ENCODE measurements around the gene HORMAD2. TPM values are rescaled to one million over a fixed set of nuclear protein-coding genes. Genes with fewer than 3 reads are reported as not detected.
"Not testable (repeated sequence)": the region's sequence is repeated elsewhere in the genome, so short reads cannot be mapped to it uniquely, and the experiment has no call there.

HORMAD2 gene
- total RNA-seq, 1 donor from 2014 or later, result not detected

DNA sequence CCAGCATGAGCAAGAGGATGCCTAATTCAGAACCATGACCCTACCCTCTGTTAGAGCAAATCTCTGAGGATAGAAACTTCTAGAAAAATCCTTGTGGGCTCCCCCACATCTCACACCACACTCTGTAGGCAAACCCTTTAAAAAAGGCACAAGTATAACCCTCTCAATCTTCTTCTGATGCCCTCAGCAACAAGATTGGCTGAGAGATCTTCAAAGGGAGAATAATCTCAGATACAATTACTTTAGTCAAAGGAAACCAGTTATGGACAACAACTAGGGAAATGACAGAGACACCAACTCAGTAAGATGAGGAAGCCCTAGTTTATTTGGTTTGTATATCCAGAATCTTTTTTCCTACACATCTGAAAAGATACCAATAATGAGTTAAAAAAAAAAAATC, 117.1 kb downstream of the HORMAD2 start:
- no peak overlapping the region for H3K4me3 Mint-ChIP-seq (ENCODE audit: unreplicated experiment)
- no peak overlapping the region for H3K27ac Mint-ChIP-seq (ENCODE audit: unreplicated experiment)
- H3K9me3 Mint-ChIP-seq (ENCODE audit: unreplicated experiment), result no peaks in the 10 kb centered on the region
- H3K4me1 Mint-ChIP-seq (ENCODE audit: low read depth, unreplicated experiment), result no peaks in the 10 kb centered on the region
- DNase-seq, result no peak
- TF ChIP-seq, protein P1, sequence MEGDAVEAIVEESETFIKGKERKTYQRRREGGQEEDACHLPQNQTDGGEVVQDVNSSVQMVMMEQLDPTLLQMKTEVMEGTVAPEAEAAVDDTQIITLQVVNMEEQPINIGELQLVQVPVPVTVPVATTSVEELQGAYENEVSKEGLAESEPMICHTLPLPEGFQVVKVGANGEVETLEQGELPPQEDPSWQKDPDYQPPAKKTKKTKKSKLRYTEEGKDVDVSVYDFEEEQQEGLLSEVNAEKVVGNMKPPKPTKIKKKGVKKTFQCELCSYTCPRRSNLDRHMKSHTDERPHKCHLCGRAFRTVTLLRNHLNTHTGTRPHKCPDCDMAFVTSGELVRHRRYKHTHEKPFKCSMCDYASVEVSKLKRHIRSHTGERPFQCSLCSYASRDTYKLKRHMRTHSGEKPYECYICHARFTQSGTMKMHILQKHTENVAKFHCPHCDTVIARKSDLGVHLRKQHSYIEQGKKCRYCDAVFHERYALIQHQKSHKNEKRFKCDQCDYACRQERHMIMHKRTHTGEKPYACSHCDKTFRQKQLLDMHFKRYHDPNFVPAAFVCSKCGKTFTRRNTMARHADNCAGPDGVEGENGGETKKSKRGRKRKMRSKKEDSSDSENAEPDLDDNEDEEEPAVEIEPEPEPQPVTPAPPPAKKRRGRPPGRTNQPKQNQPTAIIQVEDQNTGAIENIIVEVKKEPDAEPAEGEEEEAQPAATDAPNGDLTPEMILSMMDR (IDR thresholded peaks at IDR 0.05; ENCODE audit: partially characterized antibody, unreplicated experiment), result no peak
- H3K27me3 Mint-ChIP-seq (ENCODE audit: unreplicated experiment), result peaks cover 3% of the 10 kb centered on the region
- H3K36me3 Mint-ChIP-seq (ENCODE audit: unreplicated experiment), result peaks cover 4% of the 10 kb centered on the region

DNA sequence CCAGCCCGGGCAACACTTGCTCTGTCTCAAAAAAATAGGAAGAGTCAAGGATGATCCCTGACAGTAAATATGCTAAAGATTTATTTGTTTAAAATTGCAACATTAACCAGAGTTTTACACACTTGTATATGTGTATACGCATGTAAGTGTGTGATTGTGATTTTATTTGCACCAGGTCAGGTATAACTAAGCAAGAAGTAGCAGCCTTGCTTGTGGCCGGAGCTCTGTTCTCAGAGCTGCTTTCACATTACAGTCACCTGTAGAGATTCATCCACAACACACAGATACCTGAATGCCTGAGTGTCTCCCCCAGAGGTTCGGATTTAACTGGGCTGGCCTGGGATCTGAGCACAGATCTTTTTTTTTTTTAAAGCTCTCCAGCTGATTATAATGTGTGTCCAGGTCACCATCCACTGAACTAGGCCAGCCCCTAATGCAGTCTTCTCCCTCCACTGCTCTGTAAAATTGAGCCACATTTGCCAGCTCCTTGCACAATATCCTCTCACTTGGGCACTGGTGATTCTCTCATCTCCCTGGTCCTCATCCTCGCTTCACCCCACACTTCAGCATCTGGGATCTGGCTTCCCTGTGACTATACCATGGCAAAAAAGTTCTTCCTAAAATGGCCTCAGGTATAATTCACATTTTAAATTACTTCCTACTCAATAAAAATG, 118.0 kb downstream of the HORMAD2 start:
- TF ChIP-seq, protein P1 (IDR thresholded peaks at IDR 0.05; ENCODE audit: partially characterized antibody, unreplicated experiment), result no peak
- Mint-ChIP-seq H3K27me3 (ENCODE audit: unreplicated experiment) (peaks cover 3% of the 10 kb centered on the region), H3K4me1 (ENCODE audit: low read depth, unreplicated experiment) (no peaks in the 10 kb centered on the region), H3K4me3 (ENCODE audit: unreplicated experiment) (no peak overlapping the region), H3K36me3 (ENCODE audit: unreplicated experiment) (peaks cover 4% of the 10 kb centered on the region), H3K27ac (ENCODE audit: unreplicated experiment) (no peak overlapping the region), H3K9me3 (ENCODE audit: unreplicated experiment) (no peaks in the 10 kb centered on the region)
- no peak for DNase-seq

DNA sequence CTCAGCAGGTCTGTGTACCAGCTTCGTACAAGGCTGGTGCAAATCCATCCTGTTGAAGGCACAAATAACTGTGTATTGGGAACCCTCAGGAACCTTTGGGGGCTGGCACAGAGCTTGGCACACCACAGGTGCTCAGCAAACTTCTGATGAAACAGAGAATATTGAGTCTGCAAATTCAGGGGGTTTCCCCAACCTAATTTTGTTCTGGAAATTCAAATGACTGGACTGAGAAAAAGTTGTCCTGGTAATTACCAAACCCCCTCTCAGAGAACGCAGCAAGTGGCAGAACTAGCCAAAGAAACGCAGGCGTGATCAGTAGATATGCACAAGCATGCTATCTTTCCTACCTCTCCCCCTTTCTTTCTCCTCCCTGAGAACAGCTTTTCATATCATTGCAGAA, 118.7 kb downstream of the HORMAD2 start:
- H3K27ac Mint-ChIP-seq (ENCODE audit: unreplicated experiment), result no peak overlapping the region
- no peak for DNase-seq
- peaks cover 3% of the 10 kb centered on the region for H3K27me3 Mint-ChIP-seq (ENCODE audit: unreplicated experiment)
- TF ChIP-seq, protein P1 (IDR thresholded peaks at IDR 0.05; ENCODE audit: partially characterized antibody, unreplicated experiment), result no peak
- H3K4me3 Mint-ChIP-seq (ENCODE audit: unreplicated experiment), result no peak overlapping the region
- H3K4me1 Mint-ChIP-seq (ENCODE audit: low read depth, unreplicated experiment), result no peaks in the 10 kb centered on the region
- H3K36me3 Mint-ChIP-seq (ENCODE audit: unreplicated experiment), result peaks cover 4% of the 10 kb centered on the region
- no peaks in the 10 kb centered on the region for H3K9me3 Mint-ChIP-seq (ENCODE audit: unreplicated experiment)

DNA sequence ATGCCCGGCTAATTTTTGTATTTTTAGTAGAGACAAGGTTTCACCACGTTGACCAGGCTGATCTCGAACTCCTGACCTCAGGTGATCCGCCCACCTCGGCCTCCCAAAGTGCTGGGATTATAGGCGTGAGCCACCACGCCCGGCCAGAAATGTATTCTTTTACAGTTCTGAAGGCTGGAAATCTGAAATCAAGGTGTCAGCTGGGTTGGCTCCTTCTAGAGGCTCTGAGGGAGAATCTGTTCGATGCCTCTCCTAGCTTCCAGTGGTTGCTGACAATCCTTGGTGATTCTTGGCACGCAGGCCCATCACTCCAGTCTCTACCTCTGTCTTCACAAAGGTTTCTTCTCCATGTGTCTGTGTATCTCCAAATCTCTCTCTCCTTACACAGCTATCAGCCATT, 120.6 kb downstream of the HORMAD2 start:
- not testable (repeated sequence) for H3K4me1 Mint-ChIP-seq (ENCODE audit: low read depth, unreplicated experiment); H3K27me3 Mint-ChIP-seq (ENCODE audit: unreplicated experiment); DNase-seq; H3K9me3 Mint-ChIP-seq (ENCODE audit: unreplicated experiment); H3K27ac Mint-ChIP-seq (ENCODE audit: unreplicated experiment); H3K36me3 Mint-ChIP-seq (ENCODE audit: unreplicated experiment); H3K4me3 Mint-ChIP-seq (ENCODE audit: unreplicated experiment)

DNA sequence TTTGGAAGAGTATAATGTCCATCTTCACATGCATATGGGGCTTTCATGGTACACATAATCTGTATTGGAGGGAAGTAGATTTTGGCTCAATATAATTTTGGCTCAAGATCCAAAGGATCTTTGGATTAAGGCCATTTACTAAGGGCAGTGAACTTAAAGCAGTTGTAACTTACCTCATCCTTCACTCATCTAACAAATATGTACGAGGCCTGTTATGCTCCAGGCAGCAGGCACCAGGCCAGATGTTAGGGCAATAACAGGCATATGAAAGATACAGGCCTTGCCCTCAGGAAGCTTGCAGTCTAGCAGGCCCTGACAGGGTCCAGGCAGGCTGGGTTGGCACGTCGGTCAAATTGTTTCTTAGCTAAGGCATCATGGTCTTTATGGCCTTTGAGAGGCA, 121.7 kb downstream of the HORMAD2 start:
- H3K27ac Mint-ChIP-seq (ENCODE audit: unreplicated experiment), result no peak overlapping the region
- H3K4me3 Mint-ChIP-seq (ENCODE audit: unreplicated experiment), result no peak overlapping the region
- no peaks in the 10 kb centered on the region for H3K4me1 Mint-ChIP-seq (ENCODE audit: low read depth, unreplicated experiment)
- peaks cover 6% of the 10 kb centered on the region for H3K27me3 Mint-ChIP-seq (ENCODE audit: unreplicated experiment)
- peaks cover 1% of the 10 kb centered on the region for H3K9me3 Mint-ChIP-seq (ENCODE audit: unreplicated experiment)
- no peak for DNase-seq
- TF ChIP-seq, protein P1 (IDR thresholded peaks at IDR 0.05; ENCODE audit: partially characterized antibody, unreplicated experiment), result no peak
- H3K36me3 Mint-ChIP-seq (ENCODE audit: unreplicated experiment), result peaks cover 4% of the 10 kb centered on the region

Data from glutamatergic neuron (in vitro differentiated cells).